SH-SY5Y (cell line): ENCODE data around the gene AAR2.

Source experiments
- GATA2 ChIP-seq: IDR thresholded peaks from 2 replicates; pipeline ENCODE4 v1.6.1; 2011; ENCODE audit warnings: mild to moderate bottlenecking, low read depth, low read length
- GATA3 ChIP-seq: IDR thresholded peaks from 2 replicates; pipeline ENCODE4 v1.6.1; 2011; ENCODE audit warnings: low read depth, mild to moderate bottlenecking, low read length, moderate library complexity

GRCh38 chr20:36230019-36230418 is 6.3 kb upstream of the AAR2 start:
- TF ChIP-seq GATA2, result no peak
- no peak for TF ChIP-seq GATA3
